ENCODE data around the gene CDC40.

GRCh38 chr6:110178626-110179405 is 1.4 kb upstream of the CDC40 start:
- no peak for TF ChIP-seq EZH2 (IDR thresholded peaks at IDR 0.05; ENCODE audit: borderline replicate concordance)
- peak; percentile 82 for TF ChIP-seq CTCF (IDR thresholded peaks at IDR 0.05; ENCODE audit: poor library complexity)
- TF ChIP-seq EZH2phosphoT487 (IDR thresholded peaks at IDR 0.05; ENCODE audit: low read depth, severe bottlenecking, unreplicated experiment): no peak

Measured in hepatocyte (in vitro differentiated cells).